ENCODE results near the gene PRDM5. TPM values are rescaled to one million over a fixed set of nuclear protein-coding genes. Genes with fewer than 3 reads are reported as not detected.

PRDM5 gene
- total RNA-seq, 6 donors from 2014 or later: 8.0 to 28.3 (median 18.9) TPM

DNA sequence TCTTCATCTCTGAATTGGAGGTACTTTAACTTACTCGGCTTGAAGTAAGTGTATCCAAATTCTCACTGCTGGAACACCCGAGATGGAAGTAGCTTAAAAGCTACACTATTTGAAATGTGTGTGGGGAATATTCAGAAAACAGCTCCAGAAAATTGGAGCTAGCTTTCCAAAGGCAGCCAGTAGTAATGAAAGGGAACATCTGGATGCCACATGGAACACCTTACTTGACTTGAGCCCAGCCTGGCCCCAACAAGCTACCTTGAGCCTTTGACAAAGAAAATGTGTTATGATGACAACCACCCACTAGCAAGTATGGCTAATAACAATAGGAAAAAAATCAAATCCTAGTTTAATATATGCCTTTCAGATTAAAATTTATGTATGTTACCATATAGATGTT is 161.5 kb downstream of the PRDM5 start:
- no peak for ATAC-seq (ENCODE audit: low FRiP score in 2 of 2)
- Histone ChIP-seq H3K4me3 (no peak overlapping the region), H3K4me1 (no peaks in the 10 kb centered on the region), H3K36me3 (no peaks in the 10 kb centered on the region), H3K27me3 (no peaks in the 10 kb centered on the region), H3K27ac (no peak overlapping the region), H3K9me3 (no peaks in the 10 kb centered on the region)
- no peak for DNase-seq
- no peak for TF ChIP-seq EP300 (IDR thresholded peaks at IDR 0.05)
- TF ChIP-seq POLR2AphosphoS5 (IDR thresholded peaks at IDR 0.05): no peak
- TF ChIP-seq, protein P1, sequence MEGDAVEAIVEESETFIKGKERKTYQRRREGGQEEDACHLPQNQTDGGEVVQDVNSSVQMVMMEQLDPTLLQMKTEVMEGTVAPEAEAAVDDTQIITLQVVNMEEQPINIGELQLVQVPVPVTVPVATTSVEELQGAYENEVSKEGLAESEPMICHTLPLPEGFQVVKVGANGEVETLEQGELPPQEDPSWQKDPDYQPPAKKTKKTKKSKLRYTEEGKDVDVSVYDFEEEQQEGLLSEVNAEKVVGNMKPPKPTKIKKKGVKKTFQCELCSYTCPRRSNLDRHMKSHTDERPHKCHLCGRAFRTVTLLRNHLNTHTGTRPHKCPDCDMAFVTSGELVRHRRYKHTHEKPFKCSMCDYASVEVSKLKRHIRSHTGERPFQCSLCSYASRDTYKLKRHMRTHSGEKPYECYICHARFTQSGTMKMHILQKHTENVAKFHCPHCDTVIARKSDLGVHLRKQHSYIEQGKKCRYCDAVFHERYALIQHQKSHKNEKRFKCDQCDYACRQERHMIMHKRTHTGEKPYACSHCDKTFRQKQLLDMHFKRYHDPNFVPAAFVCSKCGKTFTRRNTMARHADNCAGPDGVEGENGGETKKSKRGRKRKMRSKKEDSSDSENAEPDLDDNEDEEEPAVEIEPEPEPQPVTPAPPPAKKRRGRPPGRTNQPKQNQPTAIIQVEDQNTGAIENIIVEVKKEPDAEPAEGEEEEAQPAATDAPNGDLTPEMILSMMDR (IDR thresholded peaks at IDR 0.05): no peak
- no peak for TF ChIP-seq POLR2A (IDR thresholded peaks at IDR 0.05)
- WGBS, 2 donors: 92% methylated on average over 2 of the region's 2 CpGs

DNA sequence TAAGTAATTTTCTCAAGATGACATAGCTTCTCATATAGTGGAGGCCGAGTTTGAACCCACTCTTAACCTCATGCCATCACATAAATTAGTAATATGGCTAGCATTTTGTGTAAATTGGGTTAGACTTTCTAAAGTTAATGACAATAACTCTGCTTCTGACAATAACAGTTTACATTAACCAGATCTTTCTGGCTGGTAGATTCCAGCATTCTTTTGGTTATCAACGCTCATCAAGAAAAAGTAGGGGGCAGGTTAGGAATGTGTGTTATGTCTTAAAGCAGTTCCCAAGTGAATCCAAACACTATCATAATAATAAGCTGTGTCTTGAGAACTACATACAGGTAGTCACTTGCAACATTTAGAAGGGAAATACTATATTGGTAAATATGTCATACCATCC is 162.5 kb downstream of the PRDM5 start:
- DNase-seq (no peak), ATAC-seq (ENCODE audit: low FRiP score in 2 of 2) (no peak)
- H3K27ac ChIP-seq: no peak overlapping the region
- H3K4me3 ChIP-seq: no peak overlapping the region
- H3K9me3 ChIP-seq: no peaks in the 10 kb centered on the region
- no peaks in the 10 kb centered on the region for H3K36me3 ChIP-seq
- no peaks in the 10 kb centered on the region for H3K27me3 ChIP-seq
- TF ChIP-seq POLR2AphosphoS5 (IDR thresholded peaks at IDR 0.05) (no peak), EP300 (IDR thresholded peaks at IDR 0.05) (no peak), POLR2A (IDR thresholded peaks at IDR 0.05) (no peak)
- TF ChIP-seq, protein P1 (IDR thresholded peaks at IDR 0.05): no peak
- no peaks in the 10 kb centered on the region for H3K4me1 ChIP-seq
- WGBS, 2 donors: 80 to 91% methylated on average over 2 of the region's 2 CpGs

DNA sequence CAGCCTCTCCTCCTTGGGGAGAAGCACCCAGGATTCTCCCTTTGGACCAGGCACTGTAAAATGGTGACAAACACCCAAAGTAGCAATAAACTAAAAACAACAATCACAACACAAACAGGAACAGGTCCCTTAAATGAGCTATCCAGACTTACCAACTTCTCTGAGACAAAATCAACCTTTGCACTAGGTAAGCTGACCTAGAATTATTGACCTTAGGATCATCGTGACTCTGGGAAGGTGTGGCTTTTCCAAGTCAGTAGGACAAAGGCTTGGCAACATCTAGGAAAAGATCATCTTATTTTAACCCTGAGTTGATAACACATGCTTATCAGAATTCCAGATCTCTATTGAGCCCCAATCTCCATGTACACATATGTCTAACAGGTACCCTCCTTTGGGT is 166.7 kb downstream of the PRDM5 start:
- WGBS, 2 donors: 73 to 76% methylated on average over 1 of the region's 1 CpG
- Histone ChIP-seq H3K36me3 (no peaks in the 10 kb centered on the region), H3K4me1 (peaks cover 0 to 6% (median 0%) of the 10 kb centered on the region in 4 donors), H3K27ac (no peak overlapping the region), H3K4me3 (no peak overlapping the region), H3K9me3 (peaks cover 0 to 6% (median 1%) of the 10 kb centered on the region in 4 donors), H3K27me3 (no peaks in the 10 kb centered on the region)
- ATAC-seq (ENCODE audit: low FRiP score in 2 of 2) (no peak), DNase-seq (no peak)
- TF ChIP-seq EP300 (IDR thresholded peaks at IDR 0.05): no peak
- TF ChIP-seq, protein P1 (IDR thresholded peaks at IDR 0.05): no peak
- TF ChIP-seq POLR2AphosphoS5 (IDR thresholded peaks at IDR 0.05): no peak
- TF ChIP-seq POLR2A (IDR thresholded peaks at IDR 0.05): no peak

DNA sequence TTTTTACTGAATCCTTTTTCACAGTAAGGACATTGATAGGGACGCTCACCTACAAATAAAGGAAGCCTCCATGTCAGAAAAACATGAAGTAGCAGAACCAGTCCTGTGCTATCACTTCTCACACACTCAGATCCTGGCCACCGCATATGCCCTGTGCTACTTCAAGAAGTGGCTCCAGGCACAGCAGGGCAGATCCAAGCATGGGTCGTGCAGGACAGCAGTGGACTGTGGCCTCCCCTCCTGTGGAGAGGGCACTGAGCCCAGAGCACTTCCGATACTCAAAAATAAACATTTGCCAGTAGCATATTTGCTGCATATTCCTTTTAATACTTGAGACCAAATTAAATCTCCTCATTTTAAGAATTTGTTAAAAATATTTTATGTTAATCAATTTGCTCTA is 167.9 kb downstream of the PRDM5 start:
- WGBS, 2 donors: 61 to 62% methylated on average over 4 of the region's 4 CpGs

More for the DNA sequence above, 167.9 kb downstream of the PRDM5 start:
- Histone ChIP-seq H3K9me3 (peaks cover 0 to 7% (median 3%) of the 10 kb centered on the region in 4 donors), H3K27me3 (no peaks in the 10 kb centered on the region), H3K4me1 (peaks cover 0 to 6% (median 0%) of the 10 kb centered on the region in 4 donors), H3K36me3 (peaks cover 0 to 2% (median 0%) of the 10 kb centered on the region in 4 donors), H3K4me3 (no peak overlapping the region), H3K27ac (no peak overlapping the region)
- no peak for ATAC-seq (ENCODE audit: low FRiP score in 2 of 2)
- no peak for TF ChIP-seq POLR2AphosphoS5 (IDR thresholded peaks at IDR 0.05)
- no peak for TF ChIP-seq POLR2A (IDR thresholded peaks at IDR 0.05)
- no peak for TF ChIP-seq EP300 (IDR thresholded peaks at IDR 0.05)
- TF ChIP-seq, protein P1 (IDR thresholded peaks at IDR 0.05): no peak
- DNase-seq: no peak
